Activated CD4-positive, alpha-beta T cell treated with anti-CD3 and anti-CD28 coated beads for 1 hour (primary cell): ENCODE data around the gene HDAC9.

Experiments used
- DNase-seq: peaks from one replicate; pipeline ENCODE4 v3.0.0-alpha.2; 2020

The HDAC9 gene

DNA sequence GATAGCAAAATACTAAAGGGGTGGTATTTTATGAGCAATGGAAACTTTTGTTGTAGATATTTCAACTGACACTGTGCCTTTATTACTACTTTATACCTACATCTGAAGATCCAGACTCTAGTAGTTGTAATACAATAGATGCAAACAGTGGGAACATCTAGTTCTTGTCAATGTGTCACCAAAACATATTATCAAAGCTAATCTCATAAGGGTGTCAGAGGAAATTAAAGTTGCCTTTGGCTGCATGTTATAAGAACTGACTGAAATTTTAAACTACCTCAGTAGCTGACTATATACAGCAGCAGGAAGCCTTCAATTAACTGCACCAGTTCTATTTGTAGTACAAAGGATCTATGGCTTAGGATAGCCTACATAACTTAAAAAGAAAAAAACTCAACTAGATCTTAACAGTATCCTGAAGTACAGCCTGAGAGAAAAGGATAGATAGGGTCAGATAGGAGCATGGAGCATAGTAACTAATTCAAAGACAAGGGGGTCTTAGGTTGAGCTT is 30.9 kb downstream of the HDAC9 start:
- no peak for DNase-seq

DNA sequence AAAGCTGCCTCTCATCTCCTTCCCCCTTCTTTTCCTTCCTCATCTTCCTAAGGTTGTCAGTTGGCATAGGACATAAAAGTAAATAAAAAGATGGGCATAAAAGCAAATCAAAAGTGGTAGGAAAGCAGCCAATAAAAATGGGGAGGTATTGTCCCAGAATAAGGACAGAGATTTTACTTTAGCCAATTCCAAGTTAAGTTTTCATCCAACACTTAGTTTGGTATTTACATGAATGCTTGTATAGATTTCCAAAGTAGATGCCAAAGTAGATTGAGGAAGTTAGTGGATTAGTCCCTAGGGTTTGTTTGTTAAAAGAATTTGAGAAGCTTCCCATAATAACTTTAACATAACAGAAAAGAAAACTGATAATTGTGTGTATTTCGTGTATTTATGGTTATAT is 33.7 kb downstream of the HDAC9 start:
- no peak for DNase-seq

- no peak for DNase-seq
These were observed 35.0 kb downstream of the HDAC9 start for GRCh38 chr7:18530224-18531179.

GRCh38 chr7:18531539-18531938 is 36.0 kb downstream of the HDAC9 start:
- DNase-seq = no peak

GRCh38 chr7:18532813-18533212 is 37.3 kb downstream of the HDAC9 start:
- DNase-seq = no peak

GRCh38 chr7:18534481-18534880 is 38.9 kb downstream of the HDAC9 start:
- no peak for DNase-seq

GRCh38 chr7:18535810-18536415 is 40.4 kb downstream of the HDAC9 start:
- no peak for DNase-seq

DNA sequence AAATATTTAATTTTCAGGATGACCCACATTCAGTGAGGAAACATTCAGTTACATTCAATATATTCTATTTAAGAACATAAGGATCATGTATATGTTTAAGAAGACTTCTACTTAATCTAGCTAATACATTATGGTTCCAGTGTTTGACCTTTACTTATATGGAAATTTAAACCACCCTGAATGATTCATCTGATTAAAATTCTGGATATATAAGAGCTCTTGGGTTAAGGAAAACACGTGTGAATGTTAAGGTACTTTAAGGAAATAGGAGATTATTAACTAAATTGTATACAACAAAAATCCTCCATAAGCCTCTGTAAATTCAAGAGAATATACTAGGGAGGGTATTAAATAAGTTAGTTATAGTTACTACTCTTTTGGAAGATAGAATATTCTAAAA is 40.9 kb downstream of the HDAC9 start:
- no peak for DNase-seq

DNA sequence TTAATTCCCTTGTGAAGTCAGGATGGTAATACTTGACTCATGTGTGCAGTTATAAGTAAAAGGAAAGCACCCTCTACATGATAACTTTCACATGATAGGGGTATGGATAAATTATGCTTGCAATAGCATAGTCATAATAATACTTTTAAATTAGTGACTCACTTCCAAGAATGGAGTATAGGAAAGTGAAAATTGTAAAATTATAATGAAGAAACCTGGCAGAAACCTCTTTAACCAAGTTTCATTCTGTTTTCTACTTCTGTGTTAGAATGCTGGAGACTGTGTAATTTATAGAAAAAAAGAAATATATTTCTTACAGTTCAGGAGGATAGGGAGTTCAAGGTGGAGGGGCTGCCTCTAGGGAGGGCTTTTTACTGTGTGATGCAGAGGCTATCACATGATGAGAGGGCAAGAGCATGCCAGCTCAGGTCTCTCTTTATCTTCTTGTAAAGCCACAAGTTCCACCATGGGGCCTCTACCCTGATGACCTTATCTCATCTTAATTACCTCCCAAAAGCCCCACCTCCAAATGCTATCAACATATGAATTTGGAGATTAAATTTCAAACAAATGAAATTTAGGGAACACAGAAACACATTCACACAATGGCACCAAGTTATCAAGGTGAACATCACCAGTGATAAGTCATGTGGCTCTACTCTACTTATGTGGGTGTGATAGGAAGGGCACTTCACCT is 43.2 kb downstream of the HDAC9 start:
- DNase-seq = no peak

GRCh38 chr7:18540396-18540795 is 44.8 kb downstream of the HDAC9 start:
- no peak for DNase-seq

GRCh38 chr7:18541181-18541870 is 45.8 kb downstream of the HDAC9 start:
- DNase-seq = no peak

DNA sequence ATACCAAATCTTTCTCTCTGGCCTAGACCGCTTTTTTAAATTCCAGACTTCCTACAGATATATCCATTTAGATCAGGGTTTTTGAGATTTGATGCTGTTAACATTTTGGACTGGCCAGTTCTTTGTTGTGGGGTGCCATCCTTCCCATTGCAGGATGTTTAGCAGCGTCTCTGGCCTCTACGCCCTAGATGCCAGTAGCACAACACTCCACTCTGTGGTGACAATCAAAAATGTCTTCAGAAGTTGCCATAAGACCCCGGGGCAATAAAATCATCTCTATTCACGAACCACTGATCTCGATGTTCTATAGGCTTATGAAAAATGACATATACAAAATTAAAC is 46.3 kb downstream of the HDAC9 start:
- no peak for DNase-seq

DNA sequence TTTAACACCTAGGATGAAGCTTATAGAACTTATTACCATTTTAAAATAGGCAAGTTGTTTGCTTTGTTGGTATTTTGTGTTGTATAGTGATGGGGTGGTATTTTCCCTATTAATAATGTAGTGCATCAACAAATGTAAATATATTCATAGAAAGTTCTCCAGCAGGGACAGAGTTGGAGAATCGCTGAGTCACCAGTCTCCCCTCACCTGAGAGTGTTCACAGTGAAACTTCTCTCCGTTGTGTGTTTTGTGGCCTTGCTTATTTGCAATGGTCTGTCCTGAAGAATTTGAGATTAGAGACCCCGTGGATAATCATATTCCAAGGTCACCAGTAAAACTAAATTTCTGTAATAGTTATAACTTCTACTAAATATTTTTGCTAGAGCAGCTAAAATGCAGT is 51.0 kb downstream of the HDAC9 start:
- no peak for DNase-seq

- no peak for DNase-seq
These were observed 52.1 kb downstream of the HDAC9 start for GRCh38 chr7:18547509-18548187.

DNA sequence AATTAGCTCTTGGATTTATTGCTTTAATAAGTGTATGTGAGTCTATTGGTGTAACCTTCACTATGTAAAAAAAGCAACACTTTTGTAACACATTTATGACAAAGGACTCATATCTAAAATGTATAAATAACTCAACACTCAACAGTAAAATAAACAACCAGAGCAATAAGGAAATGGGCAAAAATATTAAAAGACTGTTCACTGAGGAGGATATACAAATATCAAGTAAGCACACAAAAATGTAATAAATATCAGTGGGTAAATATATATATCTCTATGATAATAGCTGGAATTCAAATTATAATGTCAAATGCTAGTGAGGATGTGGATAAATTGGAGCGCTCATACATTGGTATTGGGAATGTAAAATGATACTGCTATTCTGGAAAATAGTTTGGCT is 53.0 kb downstream of the HDAC9 start:
- DNase-seq = no peak

GRCh38 chr7:18550574-18550973 is 55.0 kb downstream of the HDAC9 start:
- no peak for DNase-seq

GRCh38 chr7:18552316-18552916 is 56.9 kb downstream of the HDAC9 start:
- no peak for DNase-seq

DNA sequence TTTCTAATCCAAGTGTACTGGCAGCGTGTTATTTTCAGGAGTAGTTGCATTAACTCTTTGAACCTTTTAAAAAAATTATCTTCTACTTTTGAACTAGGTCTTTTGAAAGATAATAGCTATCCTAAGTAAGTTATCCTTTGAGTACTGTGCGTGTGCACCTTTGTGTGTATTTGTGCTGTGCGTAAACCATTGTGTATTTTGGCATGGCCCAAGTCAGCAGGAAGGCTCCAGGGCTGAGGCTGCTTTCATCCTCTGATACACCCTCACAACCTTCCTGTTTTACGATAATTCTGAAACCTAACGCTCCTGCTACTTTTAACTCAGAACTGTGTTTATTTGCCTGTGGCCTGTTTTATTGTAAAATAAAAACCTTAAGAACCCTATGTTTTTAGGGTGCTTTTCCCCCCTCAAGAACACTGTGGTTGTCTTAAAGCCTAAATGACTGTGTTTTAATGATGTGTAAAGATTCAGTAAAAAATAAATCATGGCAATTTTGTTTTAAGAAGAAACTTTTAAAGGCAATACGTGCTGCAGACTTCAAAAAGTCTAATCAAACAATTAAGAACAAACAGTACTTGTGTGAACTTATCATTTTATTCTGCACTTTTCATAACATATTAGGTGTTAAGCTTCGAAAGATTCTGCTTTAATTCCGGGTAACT is 57.5 kb downstream of the HDAC9 start:
- DNase-seq = no peak

DNA sequence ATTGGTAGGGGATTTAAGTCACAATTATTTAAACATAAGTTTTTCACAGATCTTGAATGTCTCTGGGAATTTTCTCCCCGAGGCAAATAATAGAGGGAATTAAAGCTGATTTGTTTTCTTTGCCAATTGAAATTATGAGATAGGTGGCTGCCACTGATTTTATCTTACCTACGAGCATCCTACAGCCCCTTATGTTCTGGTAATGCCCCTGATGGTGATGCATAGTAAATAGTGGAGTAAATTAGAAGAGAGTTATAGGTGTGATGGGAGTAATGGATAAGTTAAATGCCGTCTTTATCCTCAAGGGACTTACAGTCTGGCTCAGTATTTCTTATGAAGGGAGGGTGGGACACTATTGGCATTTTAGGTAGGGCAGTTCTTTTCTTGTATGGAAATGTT is 58.1 kb downstream of the HDAC9 start:
- no peak for DNase-seq

DNA sequence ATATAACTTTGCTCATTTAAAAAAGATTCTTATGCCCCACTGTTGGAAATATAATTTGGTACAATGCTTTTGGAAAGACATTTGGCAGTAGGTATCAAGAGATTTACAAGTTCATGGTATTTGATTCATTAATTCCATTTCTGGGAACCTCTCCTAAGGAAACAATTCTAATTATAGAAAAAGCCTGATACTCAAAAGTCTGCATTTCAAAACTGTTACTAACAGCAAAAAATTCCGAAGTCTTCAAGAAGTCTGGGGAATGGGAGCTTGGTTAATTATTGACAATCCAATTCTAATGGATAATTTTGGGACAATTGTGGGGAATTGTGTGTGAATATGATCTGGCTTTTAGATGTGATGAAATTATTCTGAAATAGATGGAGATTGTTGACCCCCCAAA is 59.6 kb downstream of the HDAC9 start:
- DNase-seq = no peak

GRCh38 chr7:18555968-18556367 is 60.4 kb downstream of the HDAC9 start:
- no peak for DNase-seq

GRCh38 chr7:18558503-18558902 is 63.0 kb downstream of the HDAC9 start:
- DNase-seq = no peak
